BLaER1 treated with 17β-estradiol and CSF1 and Interleukin-3, amounts not matched to agents 10 nM and 100 nM (cell line): ENCODE results near the gene IGFL1.

Experiments used
- H3K27ac ChIP-seq, 11 experiments: shearing (Covaris generic); formaldehyde crosslinking; 2 replicates each; pipeline ENCODE4 v1.8.1; 2022
- H3K27me3 ChIP-seq, 11 experiments: shearing (Covaris generic); formaldehyde crosslinking; 2 replicates each; pipeline ENCODE4 v1.8.1; 2022
- H3K36me3 ChIP-seq, 11 experiments: shearing (Covaris generic); formaldehyde crosslinking; 2 replicates each; pipeline ENCODE4 v1.8.1; 2022
- H3K4me1 ChIP-seq, 10 experiments: shearing (Covaris generic); formaldehyde crosslinking; 2 replicates each; pipeline ENCODE4 v1.8.1; 2022
- H3K4me2 ChIP-seq, 11 experiments: shearing (Covaris generic); formaldehyde crosslinking; 2 replicates each; pipeline ENCODE4 v1.8.1; 2022
- H3K4me3 ChIP-seq, 10 experiments: shearing (Covaris generic); formaldehyde crosslinking; 2 replicates each; pipeline ENCODE4 v1.8.1; 2022
- H3K9ac ChIP-seq, 11 experiments: shearing (Covaris generic); formaldehyde crosslinking; 2 replicates each; pipeline ENCODE4 v1.8.1; 2022
- H3K9me3 ChIP-seq, 11 experiments: shearing (Covaris generic); formaldehyde crosslinking; replicated peaks in 1 of 11; 2 replicates each; pipeline ENCODE4 v1.8.1; 2022
- H4K20me1 ChIP-seq, 11 experiments: shearing (Covaris generic); formaldehyde crosslinking; 2 replicates each; pipeline ENCODE4 v1.8.1; 2022
- Cebpa-rat ChIP-seq, 11 experiments: shearing (Covaris generic); IDR thresholded peaks; 2 replicates each; pipeline ENCODE4 v1.8.1; 2022

IGFL1 gene

GRCh38 chr19:46196410-46197124 lies 33.0 kb upstream of the IGFL1 start:
- H3K9ac ChIP-seq = no peak overlapping the region
- peaks cover 0 to 11% (median 0%) of the 10 kb centered on the region in 11 experiments; a peak in 2 of 22 replicates for H4K20me1 ChIP-seq
- TF ChIP-seq Cebpa-rat (IDR thresholded peaks at IDR 0.05) = no peak
- peaks cover 0 to 29% (median 18%) of the 10 kb centered on the region in 10 experiments; a peak in 12 of 20 replicates for H3K4me1 ChIP-seq
- no peaks in the 10 kb centered on the region for H3K9me3 ChIP-seq
- H3K4me3 ChIP-seq = no peak overlapping the region
- H3K36me3 ChIP-seq = no peaks in the 10 kb centered on the region
- H3K27me3 ChIP-seq = peaks cover 0 to 28% (median 0%) of the 10 kb centered on the region in 11 experiments; a peak in 4 of 22 replicates
- H3K27ac ChIP-seq = no peak overlapping the region
- H3K4me2 ChIP-seq = no peak overlapping the region

DNA sequence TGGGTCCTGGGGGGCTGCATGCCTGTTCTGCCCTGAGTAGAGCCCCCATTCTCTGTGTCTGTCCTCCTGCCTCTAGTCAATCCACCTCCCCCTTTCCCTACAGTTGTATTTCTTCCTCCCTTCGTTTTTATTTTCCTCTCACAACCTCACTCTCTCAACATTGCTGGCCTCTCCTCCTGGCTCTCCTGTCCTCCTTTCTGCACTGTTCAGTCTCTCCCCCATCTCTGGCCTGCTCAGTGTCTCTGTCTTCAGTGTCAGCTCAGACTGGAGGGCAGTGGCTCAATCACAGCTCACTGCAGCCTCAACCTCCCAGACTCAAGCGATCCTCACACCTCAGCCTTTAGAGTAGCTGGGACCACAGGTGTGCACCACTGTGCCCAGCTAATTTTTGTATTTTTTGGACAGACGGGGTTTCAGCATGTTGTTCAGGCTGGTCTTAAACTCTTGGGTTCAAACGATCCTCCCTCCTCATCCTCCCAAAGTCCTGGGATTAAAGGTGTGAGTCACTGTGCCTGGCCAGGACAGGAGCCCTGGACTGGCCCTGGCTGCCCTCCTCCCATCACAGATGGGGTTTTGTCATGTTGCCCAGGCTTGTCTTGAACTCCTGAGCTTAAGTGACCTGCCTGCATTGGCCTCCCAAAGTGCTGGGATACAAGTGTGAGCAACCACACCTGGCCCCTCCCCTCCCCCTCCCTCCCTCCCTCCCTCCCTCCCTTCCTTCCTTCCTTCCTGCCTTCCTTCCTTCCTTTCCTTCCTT lies 32.0 kb upstream of the IGFL1 start:
- Histone ChIP-seq H3K4me2 (no peak overlapping the region), H3K36me3 (no peaks in the 10 kb centered on the region), H3K9ac (no peak overlapping the region), H4K20me1 (peaks cover 0 to 11% (median 0%) of the 10 kb centered on the region in 11 experiments; a peak in 2 of 22 replicates), H3K9me3 (no peaks in the 10 kb centered on the region), H3K4me3 (no peak overlapping the region), H3K4me1 (peaks cover 0 to 20% (median 13%) of the 10 kb centered on the region in 10 experiments; a peak in 12 of 20 replicates), H3K27ac (no peak overlapping the region), H3K27me3 (peaks cover 0 to 33% (median 0%) of the 10 kb centered on the region in 11 experiments; a peak in 4 of 22 replicates)
- no peak for TF ChIP-seq Cebpa-rat (IDR thresholded peaks at IDR 0.05)

GRCh38 chr19:46198756-46199155 lies 30.8 kb upstream of the IGFL1 start:
- TF ChIP-seq Cebpa-rat (IDR thresholded peaks at IDR 0.05) = no peak
- no peak overlapping the region for H3K4me2 ChIP-seq
- no peak overlapping the region for H3K27ac ChIP-seq
- no peaks in the 10 kb centered on the region for H3K9me3 ChIP-seq
- no peak overlapping the region for H3K4me3 ChIP-seq
- H3K9ac ChIP-seq = no peak overlapping the region
- H3K36me3 ChIP-seq = no peaks in the 10 kb centered on the region
- peaks cover 0 to 36% (median 0%) of the 10 kb centered on the region in 11 experiments; a peak in 5 of 22 replicates for H3K27me3 ChIP-seq
- H4K20me1 ChIP-seq = peaks cover 0 to 11% (median 0%) of the 10 kb centered on the region in 11 experiments; a peak in 2 of 22 replicates
- peaks cover 0 to 8% (median 2%) of the 10 kb centered on the region in 10 experiments; a peak in 10 of 20 replicates for H3K4me1 ChIP-seq

- H3K4me3 ChIP-seq = no peak overlapping the region
- no peaks in the 10 kb centered on the region for H3K9me3 ChIP-seq
- H3K27me3 ChIP-seq = peaks cover 0 to 27% (median 0%) of the 10 kb centered on the region in 11 experiments; a peak in 5 of 22 replicates
- no peaks in the 10 kb centered on the region for H3K36me3 ChIP-seq
- peaks cover 0 to 11% (median 0%) of the 10 kb centered on the region in 11 experiments; a peak in 2 of 22 replicates for H4K20me1 ChIP-seq
- H3K9ac ChIP-seq = no peak overlapping the region
- H3K4me2 ChIP-seq = no peak overlapping the region
- no peak for TF ChIP-seq Cebpa-rat (IDR thresholded peaks at IDR 0.05)
- H3K4me1 ChIP-seq = no peaks in the 10 kb centered on the region
- no peak overlapping the region for H3K27ac ChIP-seq
Measured at GRCh38 chr19:46201454-46202310, 27.9 kb upstream of the IGFL1 start.

DNA sequence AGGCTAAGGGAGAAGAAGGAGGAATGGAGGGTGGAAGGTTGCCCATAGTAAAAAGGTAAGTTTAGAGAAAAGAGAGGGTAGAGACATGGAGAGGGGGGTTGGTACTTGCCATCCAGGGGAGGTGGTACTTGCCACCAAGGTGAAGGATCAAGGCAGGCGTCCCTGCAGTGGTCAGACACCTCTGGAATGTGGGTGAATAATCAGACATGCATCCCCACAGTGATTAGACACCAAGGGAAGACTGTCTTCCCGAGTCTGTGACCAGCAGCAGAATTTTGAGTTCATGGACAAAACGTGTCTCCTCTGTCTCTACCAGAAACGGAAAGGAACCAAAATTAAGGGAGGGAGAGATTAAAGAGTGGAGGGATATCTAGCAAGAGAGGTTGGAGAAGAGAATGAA lies 27.1 kb upstream of the IGFL1 start:
- no peak overlapping the region for H3K4me3 ChIP-seq
- no peak overlapping the region for H3K4me2 ChIP-seq
- no peak overlapping the region for H3K27ac ChIP-seq
- no peaks in the 10 kb centered on the region for H3K36me3 ChIP-seq
- H3K9me3 ChIP-seq = no peaks in the 10 kb centered on the region
- peaks cover 0 to 20% (median 0%) of the 10 kb centered on the region in 11 experiments; a peak in 4 of 22 replicates for H3K27me3 ChIP-seq
- no peaks in the 10 kb centered on the region for H3K4me1 ChIP-seq
- no peak overlapping the region for H3K9ac ChIP-seq
- peaks cover 0 to 11% (median 0%) of the 10 kb centered on the region in 11 experiments; a peak in 1 of 22 replicates for H4K20me1 ChIP-seq
- TF ChIP-seq Cebpa-rat (IDR thresholded peaks at IDR 0.05) = no peak

DNA sequence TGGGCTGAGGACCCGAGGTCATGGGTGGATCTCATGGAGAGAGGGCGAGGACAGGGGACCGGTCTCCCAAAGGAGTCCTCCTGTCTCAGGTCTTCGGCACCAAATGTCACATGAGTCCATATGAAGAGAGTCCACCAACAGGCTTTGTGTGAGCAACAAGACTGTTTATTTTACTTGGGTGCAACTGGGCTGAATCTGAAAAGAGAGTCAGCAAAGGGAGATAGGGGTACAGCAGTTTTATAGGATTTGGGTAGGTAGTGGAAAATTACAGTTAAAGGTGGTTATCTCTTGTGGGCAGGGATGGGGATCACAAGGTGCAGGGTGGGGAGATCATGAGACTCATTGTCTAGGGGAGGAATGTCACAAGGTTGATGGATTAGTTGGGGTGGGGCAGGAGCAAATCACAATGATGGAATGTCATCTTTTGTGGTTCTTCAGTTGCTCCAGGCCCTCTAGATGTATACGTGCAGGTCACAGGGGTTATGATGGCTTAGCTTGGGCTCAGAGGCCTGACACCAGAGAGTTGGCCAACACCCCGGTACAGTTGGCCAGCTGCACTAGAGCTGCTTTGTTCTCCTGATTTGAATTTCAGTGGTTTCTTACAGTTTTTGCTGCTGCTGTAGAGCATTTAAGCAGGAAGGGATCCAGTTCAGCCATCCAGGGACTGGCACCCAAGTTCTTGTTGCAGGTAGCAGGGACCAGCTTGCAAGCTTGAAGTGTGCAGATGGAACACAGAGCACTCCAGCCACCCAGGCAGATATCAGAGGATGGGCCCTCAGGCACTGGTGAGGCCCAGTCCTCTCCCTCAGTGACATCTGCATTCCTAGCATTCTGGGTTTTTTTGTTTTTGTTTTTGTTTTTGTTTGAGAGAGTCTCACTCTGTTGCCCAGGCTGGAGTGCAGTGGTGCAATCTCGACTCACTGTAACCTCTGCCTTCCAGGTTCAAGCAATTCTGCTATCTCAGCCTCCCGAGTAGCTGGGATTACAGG lies 26.4 kb upstream of the IGFL1 start:
- H3K9ac ChIP-seq = no peak overlapping the region
- TF ChIP-seq Cebpa-rat (IDR thresholded peaks at IDR 0.05) = no peak
- no peaks in the 10 kb centered on the region for H3K4me1 ChIP-seq
- H3K9me3 ChIP-seq = no peaks in the 10 kb centered on the region
- H4K20me1 ChIP-seq = peaks cover 0 to 11% (median 0%) of the 10 kb centered on the region in 11 experiments; a peak in 1 of 22 replicates
- no peak overlapping the region for H3K4me2 ChIP-seq
- H3K27ac ChIP-seq = no peak overlapping the region
- no peaks in the 10 kb centered on the region for H3K36me3 ChIP-seq
- H3K27me3 ChIP-seq = peaks cover 0 to 18% (median 0%) of the 10 kb centered on the region in 11 experiments; a peak in 3 of 22 replicates
- H3K4me3 ChIP-seq = no peak overlapping the region

GRCh38 chr19:46204008-46204407 lies 25.5 kb upstream of the IGFL1 start:
- no peaks in the 10 kb centered on the region for H3K9me3 ChIP-seq
- no peak overlapping the region for H3K27ac ChIP-seq
- peaks cover 0 to 14% (median 0%) of the 10 kb centered on the region in 11 experiments; a peak in 1 of 22 replicates for H4K20me1 ChIP-seq
- TF ChIP-seq Cebpa-rat (IDR thresholded peaks at IDR 0.05) = no peak
- no peak overlapping the region for H3K9ac ChIP-seq
- no peaks in the 10 kb centered on the region for H3K36me3 ChIP-seq
- peaks cover 0 to under 1% (median 0%) of the 10 kb centered on the region in 10 experiments; a peak in 2 of 20 replicates for H3K4me1 ChIP-seq
- peaks cover 0 to 17% (median 0%) of the 10 kb centered on the region in 11 experiments; a peak in 3 of 22 replicates for H3K27me3 ChIP-seq
- H3K4me2 ChIP-seq = no peak overlapping the region
- H3K4me3 ChIP-seq = no peak overlapping the region
